HG03439 (cell line): Measurements from ENCODE around the gene IFT81.

Experiments used
- ATAC-seq: cut with Tn5 transposase; IDR thresholded peaks from one replicate; pipeline ENCODE4 v1.9.1; 2021; ENCODE audit warnings: mild to moderate bottlenecking, moderate library complexity; ENCODE audit not compliant: unreplicated experiment

Gene IFT81

DNA sequence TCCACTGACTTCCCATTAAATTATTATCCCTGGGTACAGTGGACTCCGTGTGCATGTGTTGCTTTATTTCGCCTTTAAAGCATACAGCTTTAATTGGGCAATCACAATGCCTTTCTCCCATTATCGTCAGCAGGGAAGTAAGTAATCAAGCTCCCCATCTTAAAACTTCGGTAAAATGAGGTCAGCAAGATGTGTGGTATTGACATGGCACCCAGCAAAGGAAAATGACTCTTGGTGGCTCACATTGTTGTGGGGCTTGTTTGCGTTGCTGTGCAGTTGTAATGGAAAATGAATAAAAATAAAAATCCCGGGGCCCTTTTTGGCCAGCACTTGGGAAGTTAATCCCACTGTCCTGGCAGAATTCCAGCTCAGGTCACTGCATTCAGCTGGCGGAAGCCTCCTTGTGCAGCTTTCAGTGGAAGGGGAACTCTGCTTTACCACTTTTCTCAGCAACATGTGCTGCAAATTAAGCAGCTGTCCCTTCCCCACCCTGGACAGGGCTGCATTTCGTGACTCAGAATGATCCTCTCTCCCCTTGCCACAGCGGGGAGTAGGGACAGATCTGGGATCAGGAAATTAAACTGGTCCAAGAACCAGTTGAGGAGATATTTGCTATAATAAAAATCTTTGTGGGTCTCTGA lies 142.9 kb downstream of the IFT81 start:
- no peak for ATAC-seq
